ENCODE measurements around the gene NDUFS3. TPM values are rescaled to one million over a fixed set of nuclear protein-coding genes. Genes with fewer than 3 reads are reported as not detected.
A peak's percentile ranks its signal among the peaks of the same experiment; 100 is the strongest.

The NDUFS3 gene
- total RNA-seq, 8 experiments from 2014 or later, result 92.5 to 149 (median 114) TPM

DNA sequence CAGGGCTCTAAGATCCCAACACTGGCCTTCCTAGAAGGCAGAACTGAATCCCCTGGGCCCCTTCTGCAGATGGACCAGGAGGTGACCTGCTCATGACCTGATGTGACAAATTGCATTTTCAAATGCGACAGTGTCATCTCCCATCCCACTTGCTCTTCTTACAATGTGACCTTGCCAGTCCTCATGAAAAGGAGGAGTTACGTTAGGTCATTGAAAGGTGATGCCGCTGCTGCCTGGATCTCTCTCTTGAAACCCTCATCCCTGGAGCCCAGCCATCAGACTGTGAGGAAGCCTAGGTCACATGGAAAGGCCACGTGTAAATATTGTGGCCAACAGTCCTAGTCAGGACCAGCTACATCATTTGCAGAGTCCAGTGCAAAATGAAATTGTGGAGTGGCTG, 21.0 kb downstream of the NDUFS3 start:
- Histone ChIP-seq H3K27ac (peak overlapping the region; percentile 35 to 79), H3K4me1 (replicated peaks in 1 of 2) (peaks cover 19% of the 10 kb centered on the region in 2 donors), H3K4me3 (no peak overlapping the region)
- WGBS, 10 experiments, result 17 to 80% (median 70%) methylated on average over 1 to 4 of the region's 4 CpGs; no CpG with 5 or more reads in 3 of the 10 experiments
- in situ Hi-C loops (cut with MboI; ENCODE audit: low pct_unique_long_range_greater_than_20kb in 2 of 9, low sequenced_read_pairs in 9 of 9, unreplicated experiment in 9 of 9), result no loop called here
- ATAC-seq (replicated peaks in 6 of 8), result peak in 4 of 8 experiments; percentile 50 to 87 (median 68)

DNA sequence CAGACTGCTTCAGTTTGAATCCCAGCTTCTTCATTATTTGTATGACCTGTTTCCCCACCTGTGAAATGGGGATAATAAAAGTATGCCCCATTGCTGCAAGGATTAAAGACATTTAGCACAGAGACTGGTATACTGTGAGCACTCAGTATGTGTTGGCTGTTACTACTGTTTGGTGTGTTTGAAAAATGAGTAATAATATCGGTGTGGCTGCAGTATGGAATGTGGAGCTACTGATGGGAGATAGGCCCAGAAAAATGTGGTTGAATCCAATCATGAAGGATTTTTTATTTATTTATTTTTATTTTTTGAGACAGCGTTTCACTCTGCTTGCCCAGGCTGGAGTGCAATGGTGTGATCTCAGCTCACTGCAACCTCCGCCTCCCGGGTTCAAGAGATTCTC, 24.4 kb downstream of the NDUFS3 start:
- in situ Hi-C loops (cut with MboI; ENCODE audit: low pct_unique_long_range_greater_than_20kb in 2 of 9, low sequenced_read_pairs in 9 of 9, unreplicated experiment in 9 of 9), result no loop called here
- no peak overlapping the region for H3K4me3 ChIP-seq
- 75 to 100% (median 98%) methylated on average over 1 to 4 of the region's 4 CpGs; no CpG with 5 or more reads in 4 of the 10 experiments for WGBS, 10 experiments
- no peak overlapping the region for H3K27ac ChIP-seq
- no peak for ATAC-seq (replicated peaks in 6 of 8)
- peaks cover 15 to 19% of the 10 kb centered on the region in 2 donors for H3K4me1 ChIP-seq (replicated peaks in 1 of 2)

DNA sequence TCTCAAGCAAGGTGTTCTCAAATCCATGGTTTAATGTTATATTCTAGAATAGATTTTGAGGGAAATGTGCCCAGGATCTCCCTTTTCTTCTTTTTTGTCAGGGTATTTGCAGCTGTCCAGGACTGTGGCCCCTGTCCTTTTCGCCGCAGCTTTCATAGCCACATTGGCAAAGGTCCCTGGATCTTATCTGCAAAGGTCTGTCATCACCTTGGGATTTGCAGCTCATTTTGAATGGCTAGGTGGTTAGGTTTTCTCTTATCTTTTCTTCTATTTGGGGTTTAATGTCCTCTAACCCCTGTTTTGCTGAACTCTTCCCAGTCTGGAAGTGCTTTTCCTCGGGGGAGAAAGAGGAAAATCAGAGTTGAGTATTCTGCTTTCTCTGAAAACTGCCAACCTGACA, 27.0 kb downstream of the NDUFS3 start:
- ATAC-seq (replicated peaks in 6 of 8), result no peak
- in situ Hi-C loops (cut with MboI; ENCODE audit: low pct_unique_long_range_greater_than_20kb in 2 of 9, low sequenced_read_pairs in 9 of 9, unreplicated experiment in 9 of 9), result no loop called here
- H3K27ac ChIP-seq, result no peak overlapping the region
- H3K4me3 ChIP-seq, result no peak overlapping the region
- 50 to 100% (median 76%) methylated on average over 1 to 3 of the region's 3 CpGs for WGBS, 10 experiments
- H3K4me1 ChIP-seq (replicated peaks in 1 of 2), result no peaks in the 10 kb centered on the region

DNA sequence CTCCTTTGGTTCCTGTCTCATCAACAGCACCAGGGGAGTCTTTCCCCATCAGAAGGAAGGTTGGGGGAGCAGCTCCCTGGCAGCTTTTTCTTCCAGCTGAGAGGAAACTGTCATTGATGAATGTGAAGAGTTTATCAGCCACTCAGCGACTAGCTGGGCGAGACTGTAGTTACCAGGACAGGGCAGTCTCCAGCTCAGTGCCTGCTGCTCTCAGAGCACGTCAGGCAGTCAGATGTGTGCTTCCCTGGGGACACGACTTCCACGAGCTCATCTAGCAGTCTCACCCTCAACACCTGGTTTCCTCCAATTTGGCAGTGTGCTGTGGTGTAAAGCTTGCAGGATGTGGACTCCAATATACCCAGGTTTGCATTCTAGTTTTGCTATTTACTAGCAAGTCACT, 27.9 kb downstream of the NDUFS3 start:
- no peaks in the 10 kb centered on the region for H3K4me1 ChIP-seq (replicated peaks in 1 of 2)
- peak; percentile 8 to 87 (median 64) for ATAC-seq (replicated peaks in 6 of 8)
- 0 to 42% (median 22%) methylated on average over 1 to 3 of the region's 5 CpGs; no CpG with 5 or more reads in 6 of the 10 experiments for WGBS, 10 experiments
- in situ Hi-C loops (cut with MboI; ENCODE audit: low pct_unique_long_range_greater_than_20kb in 2 of 9, low sequenced_read_pairs in 9 of 9, unreplicated experiment in 9 of 9), result no loop called here
- H3K4me3 ChIP-seq, result no peak overlapping the region
- H3K27ac ChIP-seq, result no peak overlapping the region

DNA sequence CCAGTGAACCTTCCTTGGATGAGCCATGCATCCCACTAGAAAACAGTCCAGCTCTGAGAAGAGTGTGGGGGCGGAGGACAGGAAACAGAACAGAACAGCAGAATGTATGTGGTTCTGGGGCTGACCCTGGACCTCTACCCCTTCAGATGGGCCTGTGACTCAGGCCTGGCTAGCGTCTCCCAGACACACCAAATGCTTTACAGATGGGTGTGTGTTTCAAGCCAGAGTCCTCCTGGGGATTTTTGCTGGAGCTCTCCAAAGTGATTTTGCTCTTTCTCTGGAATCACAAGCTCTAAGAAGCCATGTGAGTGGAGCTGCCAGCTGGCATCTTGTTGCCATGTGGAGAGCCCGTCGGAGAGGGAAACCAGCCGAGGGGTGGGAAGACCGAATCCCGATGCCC, 28.5 kb downstream of the NDUFS3 start:
- H3K4me1 ChIP-seq (replicated peaks in 1 of 2), result no peaks in the 10 kb centered on the region
- in situ Hi-C loops (cut with MboI; ENCODE audit: low pct_unique_long_range_greater_than_20kb in 2 of 9, low sequenced_read_pairs in 9 of 9, unreplicated experiment in 9 of 9), result no loop called here
- ATAC-seq (replicated peaks in 6 of 8), result peak; percentile 31 to 69 (median 48)
- 0 to 100% (median 100%) methylated on average over 1 to 7 of the region's 7 CpGs; no CpG with 5 or more reads in 3 of the 10 experiments for WGBS, 10 experiments
- no peak overlapping the region for H3K27ac ChIP-seq
- H3K4me3 ChIP-seq, result no peak overlapping the region

DNA sequence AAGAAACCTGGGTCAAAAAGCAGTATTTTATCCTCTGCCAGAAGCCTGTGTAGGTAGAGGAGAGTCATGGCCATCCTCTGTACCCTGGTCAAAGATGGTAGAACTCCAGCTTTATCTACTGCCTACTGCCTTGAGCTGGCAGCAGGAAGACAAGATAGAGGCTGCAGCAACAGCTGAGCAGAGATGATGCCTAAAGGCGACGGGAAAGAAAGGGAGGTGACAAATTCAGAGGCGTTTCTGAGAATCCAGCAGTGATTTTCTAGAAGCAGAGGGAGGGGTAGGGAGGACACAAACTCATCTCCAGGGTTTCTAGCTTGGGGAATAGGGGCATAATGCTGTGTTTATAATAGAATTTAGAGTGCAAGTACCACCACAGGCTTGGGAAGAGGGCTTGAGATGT, 30.8 kb downstream of the NDUFS3 start:
- H3K27ac ChIP-seq, result no peak overlapping the region
- no peak overlapping the region for H3K4me3 ChIP-seq
- in situ Hi-C loops (cut with MboI; ENCODE audit: low pct_unique_long_range_greater_than_20kb in 2 of 9, low sequenced_read_pairs in 9 of 9, unreplicated experiment in 9 of 9), result no loop called here
- peak in 3 of 8 experiments; percentile 29 to 76 (median 64) for ATAC-seq (replicated peaks in 6 of 8)
- no peaks in the 10 kb centered on the region for H3K4me1 ChIP-seq (replicated peaks in 1 of 2)
- WGBS, 10 experiments, result 0 to 87% (median 30%) methylated on average over 1 to 3 of the region's 3 CpGs; no CpG with 5 or more reads in 5 of the 10 experiments

DNA sequence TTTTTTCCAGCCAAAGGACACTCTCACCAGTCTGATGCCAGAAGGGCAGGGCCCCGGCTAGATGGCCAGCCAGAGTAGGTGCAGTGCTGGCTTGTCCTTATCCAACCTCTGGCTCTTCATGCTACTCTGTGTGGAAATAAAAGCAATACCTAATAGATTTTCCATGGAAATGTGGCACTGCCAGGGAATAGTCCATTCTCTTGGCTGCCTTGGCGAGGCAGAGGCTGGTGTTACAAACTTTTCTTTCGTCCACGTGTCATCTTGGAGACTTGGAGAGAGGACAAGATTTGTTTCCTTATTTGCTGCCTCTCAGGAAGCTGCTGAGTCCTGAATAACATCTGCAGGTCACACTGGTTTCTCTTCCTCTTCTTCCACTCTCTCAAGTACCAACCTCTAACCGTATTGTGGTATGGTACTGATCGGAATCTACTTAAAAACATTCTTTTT, 32.5 kb downstream of the NDUFS3 start:
- in situ Hi-C loops (cut with MboI; ENCODE audit: low pct_unique_long_range_greater_than_20kb in 2 of 9, low sequenced_read_pairs in 9 of 9, unreplicated experiment in 9 of 9), result no loop called here
- 7 to 100% (median 83%) methylated on average over 1 to 6 of the region's 6 CpGs for WGBS, 10 experiments
- Histone ChIP-seq H3K27ac (no peak overlapping the region), H3K4me3 (no peak overlapping the region), H3K4me1 (replicated peaks in 1 of 2) (no peaks in the 10 kb centered on the region)
- no peak for ATAC-seq (replicated peaks in 6 of 8)

DNA sequence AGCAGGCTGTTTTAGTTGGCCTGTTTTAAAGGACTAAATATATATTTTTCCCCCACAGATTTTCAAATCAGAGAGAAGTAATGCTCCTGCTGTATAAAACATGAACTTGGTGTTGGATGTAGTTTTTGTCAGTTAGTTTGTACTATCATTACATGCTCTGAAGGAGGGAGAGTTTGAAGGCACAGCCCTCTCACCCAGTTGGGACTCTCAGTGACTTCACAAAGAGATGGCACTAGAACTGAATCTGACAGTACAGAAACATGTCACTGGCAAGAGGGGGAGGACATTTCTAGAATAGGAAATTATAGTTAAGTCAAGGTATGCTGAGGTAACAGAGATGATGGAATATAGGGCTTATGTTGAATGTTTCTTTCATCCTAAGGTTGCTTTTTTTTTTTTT, 36.4 kb downstream of the NDUFS3 start:
- Histone ChIP-seq H3K4me3 (no peak overlapping the region), H3K27ac (no peak overlapping the region), H3K4me1 (replicated peaks in 1 of 2) (no peaks in the 10 kb centered on the region)
- in situ Hi-C loops (cut with MboI; ENCODE audit: low pct_unique_long_range_greater_than_20kb in 2 of 9, low sequenced_read_pairs in 9 of 9, unreplicated experiment in 9 of 9), result no loop called here
- no peak for ATAC-seq (replicated peaks in 6 of 8)

DNA sequence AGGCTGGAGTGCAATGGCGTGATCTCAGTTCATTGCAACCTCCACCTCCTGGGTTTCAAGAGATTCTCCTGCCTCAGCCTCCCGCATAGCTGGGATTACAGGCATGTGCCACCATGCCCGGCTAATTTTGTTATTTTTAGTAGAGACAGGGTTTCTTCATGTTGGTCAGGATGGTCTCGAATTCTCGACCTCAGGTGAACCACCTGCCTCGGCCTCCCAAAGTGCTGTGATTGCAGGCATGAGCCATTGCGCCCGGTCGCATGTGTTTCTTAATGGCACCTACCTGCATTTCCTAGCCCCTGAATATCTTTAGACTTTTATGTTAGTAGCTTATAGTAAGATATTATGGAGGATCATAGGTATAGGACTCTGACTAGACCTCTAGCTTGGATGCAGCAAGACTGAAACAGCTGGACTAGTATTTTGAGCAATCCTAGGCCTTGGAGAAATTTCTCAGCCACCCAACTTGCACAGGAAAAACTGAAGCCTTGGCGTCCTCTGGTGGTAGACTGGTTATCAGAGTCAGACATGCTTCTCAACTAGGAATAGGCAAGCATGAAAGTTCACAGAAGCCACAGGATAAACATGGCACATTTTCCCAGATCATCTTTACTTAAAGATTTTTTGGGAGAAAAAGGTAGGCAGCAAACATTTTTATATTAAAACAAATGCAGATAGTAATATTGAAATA, 38.0 kb downstream of the NDUFS3 start:
- 0 to 100% (median 78%) methylated on average over 1 to 7 of the region's 10 CpGs for WGBS, 10 experiments
- no peak overlapping the region for H3K27ac ChIP-seq
- in situ Hi-C loops (cut with MboI; ENCODE audit: low pct_unique_long_range_greater_than_20kb in 2 of 9, low sequenced_read_pairs in 9 of 9, unreplicated experiment in 9 of 9), result no loop called here
- H3K4me3 ChIP-seq, result no peak overlapping the region
- ATAC-seq (replicated peaks in 6 of 8), result peak; percentile 48 to 89 (median 77)
- no peaks in the 10 kb centered on the region for H3K4me1 ChIP-seq (replicated peaks in 1 of 2)

DNA sequence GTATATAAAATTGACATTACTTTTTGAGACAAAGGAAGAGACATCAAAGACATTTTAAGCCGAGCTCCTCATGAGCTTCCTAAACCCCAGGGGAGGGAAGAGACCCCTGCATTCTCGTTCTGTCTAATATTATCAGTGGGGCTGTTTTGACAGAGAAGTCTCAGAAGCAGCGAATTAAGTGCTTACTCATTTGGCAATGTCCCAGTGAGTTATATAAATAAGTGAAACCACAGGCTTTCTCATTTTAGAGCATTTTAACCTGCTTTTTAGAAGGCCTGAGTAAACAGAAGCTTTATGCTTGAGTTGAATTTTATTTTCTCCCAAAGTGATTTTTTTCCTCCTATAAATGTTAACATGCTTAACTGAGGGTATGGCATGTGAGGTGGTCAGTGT, 38.5 kb downstream of the NDUFS3 start:
- Histone ChIP-seq H3K4me3 (no peak overlapping the region), H3K27ac (no peak overlapping the region), H3K4me1 (replicated peaks in 1 of 2) (no peaks in the 10 kb centered on the region)
- in situ Hi-C loops (cut with MboI; ENCODE audit: low pct_unique_long_range_greater_than_20kb in 2 of 9, low sequenced_read_pairs in 9 of 9, unreplicated experiment in 9 of 9), result no loop called here
- peak in 1 of 8 experiments; percentile 29 for ATAC-seq (replicated peaks in 6 of 8)
- WGBS, 10 experiments, result 29 to 89% (median 70%) methylated on average over 2 to 3 of the region's 3 CpGs; no CpG with 5 or more reads in 1 of the 10 experiments

DNA sequence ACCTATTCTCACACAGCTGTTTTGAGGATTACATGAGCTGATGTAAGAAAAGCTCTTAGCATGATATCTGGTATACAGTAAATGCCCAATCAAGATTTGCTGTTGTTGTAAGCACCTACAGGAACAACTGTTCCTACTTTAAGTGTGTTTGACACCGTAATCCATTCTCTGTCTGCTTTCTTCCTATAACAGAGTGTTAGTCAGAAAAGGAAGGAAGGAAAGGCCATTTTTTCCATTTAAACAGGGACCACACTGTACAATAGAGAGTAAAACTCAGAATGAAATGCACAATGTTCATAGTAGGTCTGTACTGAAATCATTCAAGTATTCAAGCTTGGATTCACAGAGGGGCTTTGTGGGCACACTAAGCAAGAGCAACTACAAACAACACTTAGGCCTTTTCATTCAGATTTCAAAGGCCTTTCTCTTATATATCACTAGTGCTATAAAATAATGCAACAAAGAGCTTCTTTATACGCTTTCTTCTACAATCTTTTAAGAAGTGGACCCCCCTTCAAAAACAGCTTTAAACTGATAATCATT, 42.0 kb downstream of the NDUFS3 start:
- Histone ChIP-seq H3K4me3 (no peak overlapping the region), H3K4me1 (replicated peaks in 1 of 2) (no peaks in the 10 kb centered on the region), H3K27ac (no peak overlapping the region)
- 82 to 100% (median 94%) methylated on average over 1 to 2 of the region's 2 CpGs; no CpG with 5 or more reads in 1 of the 10 experiments for WGBS, 10 experiments
- no peak for ATAC-seq (replicated peaks in 6 of 8)
- in situ Hi-C loops (cut with MboI; ENCODE audit: low pct_unique_long_range_greater_than_20kb in 2 of 9, low sequenced_read_pairs in 9 of 9, unreplicated experiment in 9 of 9), result no loop called here

DNA sequence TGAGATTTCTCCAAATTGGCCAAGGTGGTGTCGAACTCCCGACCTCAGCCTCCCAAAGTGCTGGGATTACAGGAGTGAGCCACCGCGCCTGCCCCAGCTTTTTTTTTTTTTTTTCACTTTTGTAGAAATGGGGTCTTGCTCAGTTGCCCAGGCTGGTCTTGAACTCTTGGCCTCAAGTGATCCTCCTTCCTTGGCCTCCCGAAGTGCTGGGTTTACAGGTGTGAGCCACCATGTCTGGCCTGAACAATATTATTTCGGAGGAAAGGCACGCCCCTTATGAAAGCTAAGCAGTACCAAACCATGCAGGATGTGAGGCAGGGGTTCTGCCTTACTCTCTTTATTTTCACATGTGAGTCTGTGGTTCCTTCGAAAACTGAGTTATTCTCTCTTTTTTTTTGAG, 47.4 kb downstream of the NDUFS3 start:
- no peak overlapping the region for H3K27ac ChIP-seq
- ATAC-seq (replicated peaks in 6 of 8), result no peak
- 93 to 100% (median 95%) methylated on average over 1 to 8 of the region's 8 CpGs; no CpG with 5 or more reads in 6 of the 10 experiments for WGBS, 10 experiments
- H3K4me1 ChIP-seq (replicated peaks in 1 of 2), result no peaks in the 10 kb centered on the region
- H3K4me3 ChIP-seq, result no peak overlapping the region
- in situ Hi-C loops (cut with MboI; ENCODE audit: low pct_unique_long_range_greater_than_20kb in 2 of 9, low sequenced_read_pairs in 9 of 9, unreplicated experiment in 9 of 9), result loop anchor here in 1 of 9 experiments (25.0 kb wide), 1 partner anchor 111 kb away; no protein-coding TSS in a partner anchor

DNA sequence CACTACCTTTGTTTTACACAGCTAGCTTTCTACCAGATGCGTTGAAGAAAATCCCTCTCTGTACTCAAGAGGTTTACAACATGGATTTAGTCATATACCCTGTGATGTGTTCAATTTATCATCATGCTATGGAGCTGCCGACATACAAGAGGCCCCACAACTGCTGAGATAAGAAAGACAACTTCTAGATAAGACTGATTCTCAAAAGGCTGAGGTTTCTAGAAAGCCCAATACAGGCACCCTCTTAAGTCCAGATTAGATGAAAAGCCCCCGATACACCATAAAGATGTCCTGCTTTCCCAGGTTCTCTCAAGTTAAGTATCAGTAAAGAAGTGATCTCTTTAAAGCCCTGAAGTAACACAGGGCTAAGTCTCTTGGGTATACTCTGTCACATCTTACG, 49.2 kb downstream of the NDUFS3 start:
- 83 to 100% (median 100%) methylated on average over 1 to 4 of the region's 4 CpGs; no CpG with 5 or more reads in 4 of the 10 experiments for WGBS, 10 experiments
- in situ Hi-C loops (cut with MboI; ENCODE audit: low pct_unique_long_range_greater_than_20kb in 2 of 9, low sequenced_read_pairs in 9 of 9, unreplicated experiment in 9 of 9), result loop anchor here in 1 of 9 experiments (25.0 kb wide), 1 partner anchor 109 kb away; no protein-coding TSS in a partner anchor
- Histone ChIP-seq H3K4me1 (replicated peaks in 1 of 2) (no peaks in the 10 kb centered on the region), H3K27ac (no peak overlapping the region), H3K4me3 (no peak overlapping the region)
- no peak for ATAC-seq (replicated peaks in 6 of 8)
